22Rv1 (cell line): ENCODE measurements around the gene SLFN5.

Experiments
- CTCF ChIP-seq: fragments of 450-650 bp; IDR thresholded peaks from 2 replicates; pipeline ENCODE4 v1.5.1; 2017; ENCODE audit warnings: mild to moderate bottlenecking
- ZFX ChIP-seq: fragments of 450-650 bp; IDR thresholded peaks from 2 replicates; pipeline ENCODE4 v1.6.1; 2017; ENCODE audit warnings: antibody characterized with exemption, borderline replicate concordance

GRCh38 chr17:35299135-35299534 is 56.3 kb downstream of the SLFN5 start:
- TF ChIP-seq CTCF (no peak), ZFX (no peak)
